ENCODE results near the gene PRODH2. TPM values are rescaled to one million over a fixed set of nuclear protein-coding genes. Genes with fewer than 3 reads are reported as not detected.

PRODH2 gene
- polyA plus RNA-seq, 1 experiment: not detected

- POLR2A ChIA-PET: no interaction called here
- H3K4me3 ChIP-seq (ENCODE audit: low read depth, low read length): no peak overlapping the region
- TF ChIP-seq, protein P1, sequence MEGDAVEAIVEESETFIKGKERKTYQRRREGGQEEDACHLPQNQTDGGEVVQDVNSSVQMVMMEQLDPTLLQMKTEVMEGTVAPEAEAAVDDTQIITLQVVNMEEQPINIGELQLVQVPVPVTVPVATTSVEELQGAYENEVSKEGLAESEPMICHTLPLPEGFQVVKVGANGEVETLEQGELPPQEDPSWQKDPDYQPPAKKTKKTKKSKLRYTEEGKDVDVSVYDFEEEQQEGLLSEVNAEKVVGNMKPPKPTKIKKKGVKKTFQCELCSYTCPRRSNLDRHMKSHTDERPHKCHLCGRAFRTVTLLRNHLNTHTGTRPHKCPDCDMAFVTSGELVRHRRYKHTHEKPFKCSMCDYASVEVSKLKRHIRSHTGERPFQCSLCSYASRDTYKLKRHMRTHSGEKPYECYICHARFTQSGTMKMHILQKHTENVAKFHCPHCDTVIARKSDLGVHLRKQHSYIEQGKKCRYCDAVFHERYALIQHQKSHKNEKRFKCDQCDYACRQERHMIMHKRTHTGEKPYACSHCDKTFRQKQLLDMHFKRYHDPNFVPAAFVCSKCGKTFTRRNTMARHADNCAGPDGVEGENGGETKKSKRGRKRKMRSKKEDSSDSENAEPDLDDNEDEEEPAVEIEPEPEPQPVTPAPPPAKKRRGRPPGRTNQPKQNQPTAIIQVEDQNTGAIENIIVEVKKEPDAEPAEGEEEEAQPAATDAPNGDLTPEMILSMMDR (IDR thresholded peaks at IDR 0.05; ENCODE audit: insufficient read depth, low read depth, low read length): no peak
- DNase-seq (ENCODE audit: low read depth): no peak
- peaks cover 12% of the 10 kb centered on the region for H3K36me3 ChIP-seq (ENCODE audit: control insufficient read depth, insufficient read depth, low read length)
- CTCF ChIA-PET: interaction anchor here (1.0 kb wide), 1 partner anchor 17 kb away, joined by 3 read pairs; no protein-coding TSS in a partner anchor
- no peaks in the 10 kb centered on the region for H3K27me3 ChIP-seq (ENCODE audit: control insufficient read depth, insufficient read depth, low read length)
Measured at GRCh38 chr19:35751839-35752745, 60.6 kb downstream of the PRODH2 start.

GRCh38 chr19:35750167-35750566 is 62.5 kb downstream of the PRODH2 start:
- ChIA-PET POLR2A (interaction anchor here (1.1 kb wide), 1 partner anchor 10 kb away, joined by 4 read pairs; no protein-coding TSS in a partner anchor), CTCF (no interaction called here)
- Histone ChIP-seq H3K36me3 (ENCODE audit: control insufficient read depth, insufficient read depth, low read length) (peaks cover 12% of the 10 kb centered on the region), H3K27me3 (ENCODE audit: control insufficient read depth, insufficient read depth, low read length) (no peaks in the 10 kb centered on the region), H3K4me3 (ENCODE audit: low read depth, low read length) (no peak overlapping the region)
- DNase-seq (ENCODE audit: low read depth): no peak
- TF ChIP-seq, protein P1 (IDR thresholded peaks at IDR 0.05; ENCODE audit: insufficient read depth, low read depth, low read length): no peak

Other genes with a start within 250 kb of the PRODH2 start
- not detected in 2 replicates for gene ATP4A, start 249.2 kb downstream of the PRODH2 start, polyA plus RNA-seq (2011; rRNA removed)
- gene PMIS2, start 226.7 kb downstream of the PRODH2 start, polyA plus RNA-seq (2011; rRNA removed): not detected in 2 replicates
- gene HAUS5, start 200.1 kb downstream of the PRODH2 start, polyA plus RNA-seq (2011; rRNA removed): 2.3 and 3.9 TPM in 2 replicates
- gene RBM42, start 183.8 kb downstream of the PRODH2 start, polyA plus RNA-seq (2011; rRNA removed): 36.8 and 52.6 TPM in 2 replicates
- gene ETV2, start 171.1 kb downstream of the PRODH2 start, polyA plus RNA-seq (2011; rRNA removed): 0.47 and 0.54 TPM in 2 replicates
- gene COX6B1, start 164.5 kb downstream of the PRODH2 start, polyA plus RNA-seq (2011; rRNA removed): 463 and 510 TPM in 2 replicates
- 0.17 and 0.39 TPM in 2 replicates for gene UPK1A, start 146.3 kb downstream of the PRODH2 start, polyA plus RNA-seq (2011; rRNA removed)
- gene ZBTB32, start 108.3 kb downstream of the PRODH2 start, polyA plus RNA-seq (2011; rRNA removed): not detected in 2 replicates
- gene KMT2B, start 94.8 kb downstream of the PRODH2 start, polyA plus RNA-seq (2011; rRNA removed): 6.1 and 13.3 TPM in 2 replicates
- gene IGFLR1, start 70.4 kb downstream of the PRODH2 start, polyA plus RNA-seq (2011; rRNA removed): 1.1 and 1.9 TPM in 2 replicates
- 18.3 and 20.3 TPM in 2 replicates for gene U2AF1L4, start 67.4 kb downstream of the PRODH2 start, polyA plus RNA-seq (2011; rRNA removed)
- 65.4 and 76.2 TPM in 2 replicates for gene PSENEN, start 67.2 kb downstream of the PRODH2 start, polyA plus RNA-seq (2011; rRNA removed)
- 8.9 and 15.0 TPM in 2 replicates for gene LIN37, start 64.3 kb downstream of the PRODH2 start, polyA plus RNA-seq (2011; rRNA removed)
- gene HSPB6, start 55.8 kb downstream of the PRODH2 start, polyA plus RNA-seq (2011; rRNA removed): 21.0 and 27.2 TPM in 2 replicates
- 6.9 and 9.4 TPM in 2 replicates for gene PROSER3, start 54.7 kb downstream of the PRODH2 start, polyA plus RNA-seq (2011; rRNA removed)
- gene ARHGAP33, start 37.3 kb downstream of the PRODH2 start, polyA plus RNA-seq (2011; rRNA removed): 1.1 and 3.6 TPM in 2 replicates
- gene NPHS1, start 39.7 kb upstream of the PRODH2 start, polyA plus RNA-seq (2011; rRNA removed): not detected in 2 replicates
- 0.05 TPM in 1 of 2 replicates, not detected in the other for gene KIRREL2, start 44.1 kb upstream of the PRODH2 start, polyA plus RNA-seq (2011; rRNA removed)
- 6.6 and 11.4 TPM in 2 replicates for gene APLP1, start 55.7 kb upstream of the PRODH2 start, polyA plus RNA-seq (2011; rRNA removed)
- 2.9 and 4.9 TPM in 2 replicates for gene NFKBID, start 87.7 kb upstream of the PRODH2 start, polyA plus RNA-seq (2011; rRNA removed)
- 0.74 and 1.2 TPM in 2 replicates for gene HCST, start 89.7 kb upstream of the PRODH2 start, polyA plus RNA-seq (2011; rRNA removed)
- gene TYROBP, start 95.5 kb upstream of the PRODH2 start, polyA plus RNA-seq (2011; rRNA removed): not detected in 2 replicates
- 0.83 and 1.8 TPM in 2 replicates for gene LRFN3, start 123.5 kb upstream of the PRODH2 start, polyA plus RNA-seq (2011; rRNA removed)
- 12.0 and 14.5 TPM in 2 replicates for gene SDHAF1, start 182.3 kb upstream of the PRODH2 start, polyA plus RNA-seq (2011; rRNA removed)
- 0.16 and 0.20 TPM in 2 replicates for gene SYNE4, start 196.0 kb upstream of the PRODH2 start, polyA plus RNA-seq (2011; rRNA removed)
- 17.5 and 19.5 TPM in 2 replicates for gene ALKBH6, start 201.4 kb upstream of the PRODH2 start, polyA plus RNA-seq (2011; rRNA removed)
- 14.7 and 23.9 TPM in 2 replicates for gene CLIP3, start 220.0 kb upstream of the PRODH2 start, polyA plus RNA-seq (2011; rRNA removed)
- gene THAP8, start 241.4 kb upstream of the PRODH2 start, polyA plus RNA-seq (2011; rRNA removed): 8.2 and 11.0 TPM in 2 replicates
- 2.1 and 5.3 TPM in 2 replicates for gene WDR62, start 242.1 kb upstream of the PRODH2 start, polyA plus RNA-seq (2011; rRNA removed)